Kidney (tissue), 14 donors: ENCODE results near the gene AMPD3. TPM values are rescaled to one million over a fixed set of nuclear protein-coding genes. Genes with fewer than 3 reads are reported as not detected.

Experiments
- DNase-seq, 5 donors: peaks; one replicate each; pipeline ENCODE4 v3.0.0-alpha.2; 2013 to 2020
- FAIRE-seq: peaks from 2 replicates; lab custom pipeline; 2012; peaks lifted over from hg19 to GRCh38; lab: Jason Lieb, UNC
- H3K27ac ChIP-seq, 2 donors: one replicate each; pipeline ENCODE4 v1.7.0; 2013; ENCODE audit warnings: low read depth in 2 of 2, low read length in 2 of 2, inconsistent platforms in 1 of 2
- H3K27me3 ChIP-seq: one replicate; pipeline ENCODE4 v1.7.1; 2013; ENCODE audit warnings: low read length, inconsistent platforms; ENCODE audit not compliant: control insufficient read depth, insufficient read depth
- H3K36me3 ChIP-seq, 3 donors: one replicate each; pipeline versions ENCODE4 v1.7.0 to v1.7.1; 2013; ENCODE audit warnings: low read length in 3 of 3, control low read depth in 1 of 3, inconsistent platforms in 1 of 3; ENCODE audit not compliant: insufficient read depth in 3 of 3, control insufficient read depth in 2 of 3
- H3K4me1 ChIP-seq, 3 donors: one replicate each; pipeline versions ENCODE4 v1.7.0 to v1.7.1; 2013; ENCODE audit warnings: low read length in 3 of 3, inconsistent platforms in 1 of 3, low read depth in 1 of 3; ENCODE audit not compliant: control insufficient read depth in 2 of 3, insufficient read depth in 2 of 3
- H3K4me3 ChIP-seq, 3 donors: one replicate each; pipeline versions ENCODE4 v1.7.0 to v1.8.1; 2013; ENCODE audit warnings: low read length in 3 of 3, control low read depth in 1 of 3, inconsistent platforms in 1 of 3
- H3K9ac ChIP-seq, 3 donors: one replicate each; pipeline versions ENCODE4 v1.7.0 to v1.7.1; 2013; ENCODE audit warnings: low read length in 3 of 3, control low read depth in 1 of 3, inconsistent platforms in 1 of 3
- H3K9me3 ChIP-seq, 3 donors: one replicate each; pipeline versions ENCODE4 v1.7.0 to v1.7.1; 2013; ENCODE audit warnings: low read length in 3 of 3, control low read depth in 1 of 3, inconsistent platforms in 1 of 3; ENCODE audit not compliant: control insufficient read depth in 2 of 3, insufficient read depth in 1 of 3
- intact Hi-C: fragments of 100-400 bp; cut with DNase I; formaldehyde crosslinking; loops from one replicate; pipeline ENCODE4 v1.11.1; 2022
- polyA plus RNA-seq: library from polyadenylated mRNA; stranded (reverse); fragments of 350-450 nt; fragmentation: Illumina TruSeq; extraction: RNeasy Lipid Tissue Mini Kit (QIAGEN cat#74804); gene quantifications from one replicate; pipeline ENCODE4 v1.2.3, GENCODE V29; 2014; ENCODE audit warnings: low read depth, low replicate concordance; ENCODE audit not compliant: insufficient read depth
- total RNA-seq: library from RNA; stranded (reverse); fragmentation: NEBNext Ultra II Directional; extraction: Animal tissue kit (Norgen Biotek cat#: 25700); gene quantifications from one replicate; pipeline ENCODE4 v1.2.1, GENCODE V29; 2021
- TF ChIP-seq, protein P1 (sequence below): IDR thresholded peaks from 3 replicates; pipeline ENCODE4 v1.5.1; 2012; ENCODE audit warnings: mild to moderate bottlenecking, moderate library complexity, borderline replicate concordance; ENCODE audit not compliant: insufficient read depth; ENCODE audit errors: extremely low read depth
- donor health status: control.
- donor health status: control.
- donor health status: control.
- donor health status: control.
- donor health status: control.
- donor health status: DM: yes; HTN: yes; CAD: no.
- donor health status: Normal renal cell carcinoma (clear cell type).

Gene AMPD3
- total and polyA plus RNA-seq, 2 donors from 2014 or later = 8.4 to 16.5 TPM

DNA sequence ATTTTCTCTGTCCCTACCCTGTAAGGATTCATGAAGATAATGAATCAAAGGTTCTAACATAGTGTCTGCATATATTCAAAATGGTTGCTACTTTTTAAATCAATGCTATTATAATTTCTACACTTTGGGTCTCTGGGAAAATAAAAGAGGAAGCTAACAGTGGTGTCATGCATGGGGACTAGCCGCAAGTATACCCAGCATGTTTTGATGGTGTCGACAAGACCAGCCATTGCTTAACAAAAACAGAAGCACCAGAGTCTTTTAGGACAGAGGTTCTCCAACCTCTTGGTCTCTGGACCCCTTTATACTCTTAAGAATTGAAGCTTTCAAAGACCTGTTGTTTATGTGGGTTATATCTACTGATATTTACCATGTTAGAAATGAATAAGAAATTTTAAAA, 48.2 kb downstream of the AMPD3 start:
- Histone ChIP-seq H3K4me3 (no peak overlapping the region), H3K9me3 (no peaks in the 10 kb centered on the region), H3K9ac (no peak overlapping the region), H3K27me3 (no peaks in the 10 kb centered on the region), H3K36me3 (peaks cover 0 to 11% (median 9%) of the 10 kb centered on the region in 3 donors), H3K27ac (no peak overlapping the region), H3K4me1 (peaks cover 0 to 2% (median 0%) of the 10 kb centered on the region in 3 donors)
- TF ChIP-seq, protein P1, sequence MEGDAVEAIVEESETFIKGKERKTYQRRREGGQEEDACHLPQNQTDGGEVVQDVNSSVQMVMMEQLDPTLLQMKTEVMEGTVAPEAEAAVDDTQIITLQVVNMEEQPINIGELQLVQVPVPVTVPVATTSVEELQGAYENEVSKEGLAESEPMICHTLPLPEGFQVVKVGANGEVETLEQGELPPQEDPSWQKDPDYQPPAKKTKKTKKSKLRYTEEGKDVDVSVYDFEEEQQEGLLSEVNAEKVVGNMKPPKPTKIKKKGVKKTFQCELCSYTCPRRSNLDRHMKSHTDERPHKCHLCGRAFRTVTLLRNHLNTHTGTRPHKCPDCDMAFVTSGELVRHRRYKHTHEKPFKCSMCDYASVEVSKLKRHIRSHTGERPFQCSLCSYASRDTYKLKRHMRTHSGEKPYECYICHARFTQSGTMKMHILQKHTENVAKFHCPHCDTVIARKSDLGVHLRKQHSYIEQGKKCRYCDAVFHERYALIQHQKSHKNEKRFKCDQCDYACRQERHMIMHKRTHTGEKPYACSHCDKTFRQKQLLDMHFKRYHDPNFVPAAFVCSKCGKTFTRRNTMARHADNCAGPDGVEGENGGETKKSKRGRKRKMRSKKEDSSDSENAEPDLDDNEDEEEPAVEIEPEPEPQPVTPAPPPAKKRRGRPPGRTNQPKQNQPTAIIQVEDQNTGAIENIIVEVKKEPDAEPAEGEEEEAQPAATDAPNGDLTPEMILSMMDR = no peak
- no peak for FAIRE-seq
- intact Hi-C loops = no loop called here
- DNase-seq = no peak

DNA sequence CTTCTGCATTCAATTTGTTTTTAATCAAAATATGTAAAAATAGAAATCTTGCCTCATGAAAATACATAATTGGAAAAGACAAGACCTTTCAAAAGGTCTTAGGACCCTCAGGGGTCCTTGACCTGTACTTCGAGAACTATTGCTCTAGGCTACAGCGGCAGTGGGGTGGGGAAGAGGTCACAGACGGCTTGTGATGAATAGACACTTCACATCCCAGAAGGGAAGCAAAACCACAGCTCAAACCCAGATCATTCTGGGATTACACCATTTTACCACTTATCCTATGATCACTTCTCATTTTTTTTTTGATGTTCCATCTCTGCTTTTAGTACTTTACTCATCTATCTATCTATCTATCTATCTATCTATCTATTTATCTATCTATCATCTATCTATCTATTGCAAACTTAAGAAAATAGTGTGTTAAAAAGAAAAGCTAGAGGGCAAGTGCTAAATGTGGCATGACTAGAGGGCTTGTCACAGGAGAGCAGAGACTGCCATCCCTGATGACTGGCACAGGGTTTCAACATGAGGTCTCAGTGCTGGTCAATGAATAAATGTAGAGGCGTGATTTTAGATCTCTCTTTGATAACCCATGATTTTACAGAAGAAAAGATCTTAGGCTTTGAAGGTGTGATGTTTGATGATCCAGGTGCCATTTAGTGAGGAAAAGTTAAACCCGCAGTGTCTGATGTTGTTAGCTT, 48.9 kb downstream of the AMPD3 start:
- Histone ChIP-seq H3K9me3 (no peaks in the 10 kb centered on the region), H3K36me3 (peaks cover 0 to 11% (median 9%) of the 10 kb centered on the region in 3 donors), H3K27ac (no peak overlapping the region), H3K27me3 (no peaks in the 10 kb centered on the region), H3K4me1 (peaks cover 0 to 2% (median 0%) of the 10 kb centered on the region in 3 donors), H3K9ac (no peak overlapping the region), H3K4me3 (no peak overlapping the region)
- FAIRE-seq (no peak), DNase-seq (no peak)
- TF ChIP-seq, protein P1 = no peak
- intact Hi-C loops = no loop called here

DNA sequence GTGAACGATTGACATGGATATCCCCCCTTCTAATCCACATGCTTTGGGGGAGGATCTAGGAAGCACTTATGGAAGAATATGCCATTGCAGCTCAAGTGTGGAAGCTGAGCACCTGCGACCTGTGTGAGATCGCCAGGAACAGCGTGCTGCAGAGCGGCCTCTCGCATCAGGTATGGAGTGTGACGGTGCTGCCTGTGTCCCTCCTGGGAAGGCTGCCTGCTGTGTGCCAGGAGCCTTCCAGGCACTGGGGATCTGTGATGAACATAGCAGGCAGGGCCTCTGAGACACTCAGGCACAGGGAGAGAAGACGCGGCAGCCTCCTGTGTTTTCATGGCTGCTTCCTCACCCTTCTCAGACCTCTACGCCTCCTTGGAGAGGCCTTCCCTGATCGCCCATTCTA, 49.4 kb downstream of the AMPD3 start:
- no peak overlapping the region for H3K4me3 ChIP-seq
- H3K27me3 ChIP-seq = no peaks in the 10 kb centered on the region
- TF ChIP-seq, protein P1 = no peak
- H3K4me1 ChIP-seq = peaks cover 0 to 2% (median 0%) of the 10 kb centered on the region in 3 donors
- H3K9me3 ChIP-seq = no peaks in the 10 kb centered on the region
- FAIRE-seq (no peak), DNase-seq (no peak)
- H3K27ac ChIP-seq = no peak overlapping the region
- no peak overlapping the region for H3K9ac ChIP-seq
- peaks cover 0 to 11% (median 9%) of the 10 kb centered on the region in 3 donors for H3K36me3 ChIP-seq
- intact Hi-C loops = no loop called here
